DND-41 (cell line): ENCODE results near the gene MYH7.

ENCODE experiments used
- ATAC-seq: fragments of 200-7000 bp; cut with Tn5 transposase; 3 replicates; pipeline ENCODE4 v1.9.1; 2021; ENCODE audit warnings: low read depth; ENCODE audit not compliant: insufficient read depth
- DNase-seq: peaks from one replicate; pipeline ENCODE4 v3.0.0-alpha.2; 2020
- H2AFZ ChIP-seq: 2 replicates; pipeline ENCODE4 v1.6.0; 2012; ENCODE audit warnings: low read depth, low read length
- H3K27ac ChIP-seq: 2 replicates; pipeline ENCODE4 v1.5.1; 2012; ENCODE audit warnings: low read length, inconsistent platforms
- H3K27me3 ChIP-seq: fragments of 200-600 bp; sonication (generic); 2 replicates; pipeline ENCODE4 v1.6.0; 2012; ENCODE audit warnings: low read length, mild to moderate bottlenecking, inconsistent platforms; ENCODE audit not compliant: insufficient read depth, poor library complexity
- H3K36me3 ChIP-seq: 2 replicates; pipeline ENCODE4 v1.5.1; 2012; ENCODE audit warnings: low read length, inconsistent platforms; ENCODE audit not compliant: insufficient read depth
- H3K4me1 ChIP-seq: 2 replicates; pipeline ENCODE4 v1.5.1; 2012; ENCODE audit warnings: mild to moderate bottlenecking, low read length; ENCODE audit not compliant: insufficient read depth
- H3K4me2 ChIP-seq: 2 replicates; pipeline ENCODE4 v1.6.0; 2012; ENCODE audit warnings: mild to moderate bottlenecking, moderate library complexity, low read length, inconsistent platforms; ENCODE audit not compliant: insufficient read depth
- H3K4me3 ChIP-seq, 2 experiments: fragments of 200-600 bp in 1 of 2; shearing (Covaris generic) in 1 of 2; 2 replicates each; pipeline ENCODE4 v1.5.1; 2012 to 2016; ENCODE audit warnings: inconsistent platforms in 2 of 2, low read length in 2 of 2, mild to moderate bottlenecking in 2 of 2, low read depth in 1 of 2, moderate library complexity in 1 of 2
- H3K79me2 ChIP-seq: 2 replicates; pipeline ENCODE4 v1.6.0; 2012; ENCODE audit warnings: low read length, inconsistent platforms; ENCODE audit not compliant: insufficient read depth
- H3K9ac ChIP-seq: 2 replicates; pipeline ENCODE4 v1.6.0; 2012; ENCODE audit warnings: low read depth, mild to moderate bottlenecking, inconsistent platforms, low read length, moderate library complexity
- H3K9me3 ChIP-seq: 2 replicates; pipeline ENCODE4 v1.5.1; 2012; ENCODE audit warnings: low read length, moderate library complexity, mild to moderate bottlenecking, inconsistent platforms; ENCODE audit not compliant: insufficient read depth, severe bottlenecking
- H4K20me1 ChIP-seq: 2 replicates; pipeline ENCODE4 v1.6.0; 2012; ENCODE audit warnings: low read length; ENCODE audit not compliant: insufficient read depth
- EZH2 ChIP-seq: IDR thresholded peaks from 3 replicates; pipeline ENCODE4 v1.6.1; 2012; ENCODE audit warnings: borderline replicate concordance, low read depth, mild to moderate bottlenecking, moderate library complexity, low read length, inconsistent platforms; ENCODE audit not compliant: severe bottlenecking
- TF ChIP-seq, protein P1 (sequence below): IDR thresholded peaks from 2 replicates; pipeline ENCODE4 v1.5.1; 2012; ENCODE audit warnings: borderline replicate concordance, low read length, moderate library complexity, mild to moderate bottlenecking; ENCODE audit not compliant: poor library complexity, severe bottlenecking; ENCODE audit errors: extremely low read depth

The MYH7 gene

DNA sequence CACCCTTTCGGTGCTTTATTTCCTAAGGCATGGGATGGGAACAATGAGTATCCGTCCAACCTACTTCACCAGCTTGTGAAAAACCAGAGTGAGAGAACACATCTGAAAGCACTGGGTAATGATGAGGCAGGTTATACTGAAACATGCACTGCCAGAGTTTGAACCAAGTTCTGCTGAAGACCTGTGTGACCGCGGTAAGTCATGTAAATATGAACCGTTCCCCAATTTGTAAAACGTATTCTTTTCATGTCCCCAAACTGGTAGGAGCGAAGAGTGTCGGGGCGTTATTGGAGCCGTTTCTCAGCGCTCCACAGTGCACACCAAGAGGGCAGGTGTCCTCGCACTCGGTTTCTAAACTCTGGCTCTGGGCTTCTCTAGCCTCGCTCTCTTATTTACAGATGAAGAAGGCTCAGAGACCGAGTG lies 33.3 kb upstream of the MYH7 start:
- peaks cover 26% of the 10 kb centered on the region for H3K36me3 ChIP-seq
- H3K9me3 ChIP-seq: no peaks in the 10 kb centered on the region
- H2AFZ ChIP-seq: peak overlapping the region; percentile 96
- H3K4me2 ChIP-seq: peak overlapping the region; percentile 89
- no peaks in the 10 kb centered on the region for H3K27me3 ChIP-seq
- peaks cover 25% of the 10 kb centered on the region for H3K79me2 ChIP-seq
- no peak overlapping the region for H3K9ac ChIP-seq
- H3K27ac ChIP-seq: peak overlapping the region; percentile 76
- no peaks in the 10 kb centered on the region; the same call in 1 of the 2 replicates for H4K20me1 ChIP-seq
- H3K4me1 ChIP-seq: peaks cover 25% of the 10 kb centered on the region
- no peak for DNase-seq
- H3K4me3 ChIP-seq: peak overlapping the region in 1 of 2 experiments; percentile 71; a peak in 2 of 4 replicates
- no peak for ATAC-seq
- TF ChIP-seq, protein P1, sequence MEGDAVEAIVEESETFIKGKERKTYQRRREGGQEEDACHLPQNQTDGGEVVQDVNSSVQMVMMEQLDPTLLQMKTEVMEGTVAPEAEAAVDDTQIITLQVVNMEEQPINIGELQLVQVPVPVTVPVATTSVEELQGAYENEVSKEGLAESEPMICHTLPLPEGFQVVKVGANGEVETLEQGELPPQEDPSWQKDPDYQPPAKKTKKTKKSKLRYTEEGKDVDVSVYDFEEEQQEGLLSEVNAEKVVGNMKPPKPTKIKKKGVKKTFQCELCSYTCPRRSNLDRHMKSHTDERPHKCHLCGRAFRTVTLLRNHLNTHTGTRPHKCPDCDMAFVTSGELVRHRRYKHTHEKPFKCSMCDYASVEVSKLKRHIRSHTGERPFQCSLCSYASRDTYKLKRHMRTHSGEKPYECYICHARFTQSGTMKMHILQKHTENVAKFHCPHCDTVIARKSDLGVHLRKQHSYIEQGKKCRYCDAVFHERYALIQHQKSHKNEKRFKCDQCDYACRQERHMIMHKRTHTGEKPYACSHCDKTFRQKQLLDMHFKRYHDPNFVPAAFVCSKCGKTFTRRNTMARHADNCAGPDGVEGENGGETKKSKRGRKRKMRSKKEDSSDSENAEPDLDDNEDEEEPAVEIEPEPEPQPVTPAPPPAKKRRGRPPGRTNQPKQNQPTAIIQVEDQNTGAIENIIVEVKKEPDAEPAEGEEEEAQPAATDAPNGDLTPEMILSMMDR: no peak
- TF ChIP-seq EZH2: no peak

DNA sequence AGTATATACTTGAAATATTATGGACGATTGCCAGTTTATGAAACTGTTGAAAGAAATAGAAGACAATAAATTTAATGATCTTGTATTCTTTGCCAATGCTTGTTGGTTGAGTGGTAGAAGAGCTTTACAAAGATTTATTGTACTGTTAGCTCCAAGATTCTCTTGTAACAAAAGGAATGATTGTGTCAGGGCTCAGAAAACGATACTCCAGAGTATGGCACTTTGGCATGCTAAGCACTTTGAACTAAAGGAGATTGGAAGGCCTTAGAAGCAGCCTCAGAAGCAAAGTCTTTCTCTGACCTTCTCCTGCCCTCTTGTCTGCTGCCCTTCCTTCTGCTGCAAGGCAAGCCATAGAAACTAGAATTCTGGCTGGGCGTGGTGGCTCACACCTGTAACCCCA lies 29.8 kb upstream of the MYH7 start:
- no peak for ATAC-seq
- peaks cover 12% of the 10 kb centered on the region for H3K4me1 ChIP-seq

DNA sequence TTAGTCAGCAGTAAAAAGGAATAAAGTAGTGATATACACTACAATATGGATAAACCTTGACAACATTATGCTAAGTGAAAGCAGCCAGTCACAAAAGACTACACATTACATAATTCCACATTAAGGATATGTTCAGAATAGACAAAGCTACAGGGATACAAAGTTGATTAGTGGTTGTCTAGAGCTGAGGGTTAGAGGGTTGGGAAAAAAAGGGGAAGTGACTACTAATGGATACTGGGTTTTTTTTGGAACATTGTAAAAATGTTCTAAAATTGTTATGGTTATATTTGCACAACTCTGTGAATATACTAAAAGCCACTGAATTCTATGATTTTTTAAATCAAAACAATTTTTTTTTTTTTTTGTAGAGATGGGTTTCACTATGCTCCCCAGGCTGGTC lies 29.2 kb upstream of the MYH7 start:
- Histone ChIP-seq H3K79me2 (peaks cover 2% of the 10 kb centered on the region), H3K27me3 (no peaks in the 10 kb centered on the region), H3K9me3 (no peaks in the 10 kb centered on the region), H3K4me1 (peaks cover 8% of the 10 kb centered on the region), H3K9ac (no peak overlapping the region), H3K36me3 (no peaks in the 10 kb centered on the region), H2AFZ (no peak overlapping the region), H4K20me1 (no peaks in the 10 kb centered on the region), H3K4me3 (no peak overlapping the region), H3K4me2 (no peak overlapping the region), H3K27ac (no peak overlapping the region)
- TF ChIP-seq, protein P1: no peak
- no peak for TF ChIP-seq EZH2
- DNase-seq (no peak), ATAC-seq (no peak)

More for the DNA sequence above, 29.8 kb upstream of the MYH7 start:
- peaks cover 8% of the 10 kb centered on the region for H3K79me2 ChIP-seq
- H3K9ac ChIP-seq: no peak overlapping the region
- no peak overlapping the region for H3K4me3 ChIP-seq
- H3K27me3 ChIP-seq: no peaks in the 10 kb centered on the region
- H3K27ac ChIP-seq: no peak overlapping the region
- H3K36me3 ChIP-seq: no peaks in the 10 kb centered on the region
- H3K9me3 ChIP-seq: no peaks in the 10 kb centered on the region
- no peak overlapping the region for H3K4me2 ChIP-seq
- DNase-seq: no peak
- no peak overlapping the region for H2AFZ ChIP-seq
- no peaks in the 10 kb centered on the region for H4K20me1 ChIP-seq
- TF ChIP-seq, protein P1: no peak
- TF ChIP-seq EZH2: no peak

DNA sequence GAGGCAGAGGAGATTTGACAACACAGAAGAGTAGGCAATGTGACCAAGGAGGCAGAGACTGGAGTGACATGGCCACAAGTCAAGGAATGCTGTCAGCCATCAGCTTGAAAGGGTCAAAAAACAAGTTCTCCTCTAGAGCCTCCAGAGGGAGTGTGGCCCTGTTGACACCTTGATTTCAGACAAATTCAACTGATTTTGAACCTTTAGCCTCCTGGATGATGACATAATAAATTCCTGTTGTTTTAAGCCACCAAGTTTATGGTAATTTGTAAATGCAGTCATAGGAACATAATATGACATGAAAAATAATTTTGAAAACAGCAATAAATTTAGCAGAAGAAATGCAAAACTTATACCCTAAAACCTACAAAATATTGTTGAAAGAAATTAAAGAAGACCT lies 25.5 kb upstream of the MYH7 start:
- DNase-seq (no peak), ATAC-seq (no peak)
- H3K27me3 ChIP-seq: no peaks in the 10 kb centered on the region
- no peak overlapping the region for H2AFZ ChIP-seq
- no peaks in the 10 kb centered on the region for H3K9me3 ChIP-seq
- H3K36me3 ChIP-seq: no peaks in the 10 kb centered on the region
- TF ChIP-seq, protein P1: no peak
- TF ChIP-seq EZH2: no peak
- H3K27ac ChIP-seq: no peak overlapping the region
- no peaks in the 10 kb centered on the region for H3K4me1 ChIP-seq
- no peaks in the 10 kb centered on the region for H4K20me1 ChIP-seq
- H3K4me2 ChIP-seq: no peak overlapping the region
- H3K9ac ChIP-seq: no peak overlapping the region
- H3K4me3 ChIP-seq: no peak overlapping the region
- no peaks in the 10 kb centered on the region for H3K79me2 ChIP-seq
